Gastroesophageal sphincter (tissue), 3 donors: ENCODE results near the gene TRIO.

Experiments used
- EP300 ChIP-seq: sonication (generic); formaldehyde crosslinking; IDR thresholded peaks from one replicate; pipeline ENCODE4 v1.6.1; 2017; ENCODE audit warnings: antibody characterized with exemption, mild to moderate bottlenecking
- POLR2A ChIP-seq, 2 donors: fragments of 450-650 bp; IDR thresholded peaks; one replicate each; pipeline ENCODE4 v1.6.1; 2017; ENCODE audit warnings: antibody characterized with exemption in 2 of 2, mild to moderate bottlenecking in 2 of 2, moderate library complexity in 1 of 2
- POLR2AphosphoS5 ChIP-seq: sonication (generic); formaldehyde crosslinking; IDR thresholded peaks from one replicate; pipeline ENCODE4 v1.6.1; 2017; ENCODE audit warnings: antibody characterized with exemption
- TF ChIP-seq, protein P1 (sequence below), 4 experiments: fragments of 200-600 bp in 2 of 4; fragments of 450-650 bp in 2 of 4; sonication (generic) in 1 of 4; IDR thresholded peaks; one replicate each; pipeline ENCODE4 v1.5.1; 2017 to 2019; ENCODE audit warnings: antibody characterized with exemption in 4 of 4, mild to moderate bottlenecking in 2 of 4, moderate library complexity in 2 of 4

DNA sequence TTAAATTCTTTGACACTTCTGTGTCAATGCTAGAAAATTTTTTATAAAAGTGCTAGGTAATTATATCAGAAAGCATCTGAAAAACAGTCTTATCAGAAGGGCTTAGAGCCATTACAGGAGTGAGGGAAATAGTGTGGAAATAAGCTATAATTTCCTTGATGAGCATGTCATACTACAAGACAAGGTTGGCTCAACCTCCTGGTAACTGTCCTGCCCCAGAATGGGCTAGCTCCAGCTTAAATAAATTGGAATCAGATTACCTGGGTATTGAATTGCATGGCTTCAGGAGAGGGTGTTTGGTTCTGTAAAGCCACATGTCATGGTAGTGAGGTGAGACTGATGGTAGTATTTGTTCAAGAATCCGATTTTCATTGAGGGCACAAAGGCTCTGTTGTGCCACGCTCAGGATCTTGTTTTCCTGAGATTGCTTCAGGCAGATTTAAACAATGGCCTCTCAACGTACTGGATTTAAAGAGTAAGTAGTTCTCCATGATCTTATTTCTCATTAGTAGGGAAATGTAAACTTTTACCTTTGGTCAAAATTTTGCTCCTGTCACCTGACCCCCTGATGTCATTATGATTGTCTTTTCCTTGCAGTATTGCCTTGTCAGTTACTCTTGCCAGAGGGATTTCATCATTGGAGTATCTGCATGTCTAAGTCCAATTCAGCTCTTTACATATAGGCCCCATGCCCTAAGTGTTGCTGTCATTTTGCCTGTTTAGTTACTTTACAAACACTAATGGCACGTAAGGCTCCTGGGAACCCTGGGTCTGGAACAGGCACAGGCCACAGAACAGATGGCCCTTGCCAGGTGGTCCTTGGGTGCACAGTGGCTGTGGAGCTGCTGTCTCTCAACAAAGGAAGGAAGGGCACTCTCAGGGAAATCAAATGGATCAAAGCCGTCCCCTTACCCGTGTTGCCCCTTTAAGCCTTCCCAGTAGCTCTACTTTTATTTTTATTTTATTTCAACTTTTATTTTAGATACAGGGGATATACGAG lies 21.3 kb downstream of the TRIO start:
- no peak for TF ChIP-seq POLR2AphosphoS5
- TF ChIP-seq, protein P1, sequence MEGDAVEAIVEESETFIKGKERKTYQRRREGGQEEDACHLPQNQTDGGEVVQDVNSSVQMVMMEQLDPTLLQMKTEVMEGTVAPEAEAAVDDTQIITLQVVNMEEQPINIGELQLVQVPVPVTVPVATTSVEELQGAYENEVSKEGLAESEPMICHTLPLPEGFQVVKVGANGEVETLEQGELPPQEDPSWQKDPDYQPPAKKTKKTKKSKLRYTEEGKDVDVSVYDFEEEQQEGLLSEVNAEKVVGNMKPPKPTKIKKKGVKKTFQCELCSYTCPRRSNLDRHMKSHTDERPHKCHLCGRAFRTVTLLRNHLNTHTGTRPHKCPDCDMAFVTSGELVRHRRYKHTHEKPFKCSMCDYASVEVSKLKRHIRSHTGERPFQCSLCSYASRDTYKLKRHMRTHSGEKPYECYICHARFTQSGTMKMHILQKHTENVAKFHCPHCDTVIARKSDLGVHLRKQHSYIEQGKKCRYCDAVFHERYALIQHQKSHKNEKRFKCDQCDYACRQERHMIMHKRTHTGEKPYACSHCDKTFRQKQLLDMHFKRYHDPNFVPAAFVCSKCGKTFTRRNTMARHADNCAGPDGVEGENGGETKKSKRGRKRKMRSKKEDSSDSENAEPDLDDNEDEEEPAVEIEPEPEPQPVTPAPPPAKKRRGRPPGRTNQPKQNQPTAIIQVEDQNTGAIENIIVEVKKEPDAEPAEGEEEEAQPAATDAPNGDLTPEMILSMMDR (IDR thresholded peaks at IDR 0.05) = no peak
- no peak for TF ChIP-seq POLR2A (IDR thresholded peaks at IDR 0.05)
- TF ChIP-seq EP300 = no peak
